GM18858 (cell line): ENCODE results near the gene KRT7.
A peak's percentile ranks its signal among the peaks of the same experiment; 100 is the strongest.
"Not testable (repeated sequence)": the region's sequence is repeated elsewhere in the genome, so short reads cannot be mapped to it uniquely, and the experiment has no call there.

Source experiments
- ATAC-seq: cut with Tn5 transposase; IDR thresholded peaks from one replicate; pipeline ENCODE4 v1.9.1; 2021; ENCODE audit not compliant: unreplicated experiment

The KRT7 gene

DNA sequence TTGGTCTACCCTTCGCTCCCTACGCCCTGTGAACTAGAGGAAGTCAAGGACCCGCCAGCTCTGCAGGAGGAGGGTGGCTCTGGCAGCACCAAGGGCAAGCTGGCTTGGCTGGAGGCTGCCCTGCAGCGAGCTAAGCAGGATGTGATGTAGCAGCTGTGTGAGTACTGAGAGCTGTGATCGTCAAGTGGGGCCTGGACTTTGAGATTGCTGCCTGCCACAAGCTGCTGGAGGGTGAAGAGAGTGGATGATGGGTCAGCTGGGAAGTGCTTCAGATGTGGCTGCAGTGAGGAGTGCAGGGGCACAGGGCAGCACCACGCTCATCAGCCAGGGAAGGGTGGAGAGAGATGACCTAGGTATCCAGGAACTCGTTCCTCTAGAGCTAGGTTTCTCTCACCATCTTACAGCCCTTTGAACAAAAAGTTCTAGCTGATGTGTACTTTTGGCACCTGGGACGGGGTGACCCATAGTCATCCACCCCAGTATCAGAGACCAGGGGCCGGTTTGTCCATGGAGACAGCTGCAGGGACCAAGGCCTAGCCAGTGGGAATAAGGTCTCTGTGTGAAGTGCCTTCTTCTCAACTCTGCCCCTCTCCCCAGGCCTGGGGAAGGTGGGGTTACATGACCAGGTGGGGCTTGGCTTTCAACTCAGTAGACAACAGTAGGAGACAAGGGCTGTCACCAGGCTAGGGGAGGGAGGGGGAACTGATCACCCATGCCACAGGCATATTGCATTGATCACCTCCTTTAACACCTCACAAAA lies 44.6 kb downstream of the KRT7 start:
- ATAC-seq: no peak

DNA sequence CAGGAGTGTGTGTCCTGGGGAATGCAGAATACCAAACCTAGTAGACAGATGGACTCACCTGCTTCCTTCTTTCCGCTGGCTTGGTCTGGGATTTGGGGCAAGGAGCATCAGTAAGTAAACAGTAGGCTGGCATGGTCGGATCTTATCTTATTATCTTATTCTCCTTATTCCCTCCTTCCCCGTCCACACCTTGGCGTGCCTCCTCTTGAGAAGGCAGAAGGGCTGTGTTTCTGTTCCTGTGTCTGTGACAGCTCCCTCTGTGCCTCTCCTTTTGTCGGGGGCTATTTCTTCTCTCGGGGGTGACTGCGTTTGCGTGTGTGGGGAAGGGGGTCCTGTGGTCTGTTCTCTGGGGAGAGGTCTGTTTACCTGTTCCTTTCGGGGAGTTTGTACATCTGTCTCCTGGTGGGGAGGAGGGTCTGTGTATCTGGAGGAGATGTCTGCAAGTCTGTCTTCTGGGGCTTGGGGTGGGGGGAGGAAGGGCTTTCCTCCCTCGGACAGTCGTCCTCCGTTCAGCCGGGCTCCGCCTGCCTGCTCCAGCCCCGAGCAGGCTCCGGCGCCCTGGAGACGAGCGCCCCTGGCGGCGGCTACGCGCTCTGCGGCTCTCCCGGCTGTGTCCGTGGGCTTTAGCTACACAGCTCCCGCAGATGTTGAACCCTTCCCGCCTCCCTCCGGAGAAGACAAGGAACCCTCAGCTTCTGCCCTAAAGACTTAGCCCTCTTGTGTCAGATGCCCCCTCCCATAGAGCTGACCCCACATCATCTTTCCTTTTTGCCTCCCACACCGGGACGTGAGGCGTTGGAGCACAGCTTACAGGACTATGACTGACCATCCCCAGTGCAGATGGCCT lies 45.8 kb downstream of the KRT7 start:
- ATAC-seq: no peak

- no peak for ATAC-seq
Observed at GRCh38 chr12:52279422-52280318, 46.6 kb downstream of the KRT7 start.

- no peak for ATAC-seq
Observed at GRCh38 chr12:52280319-52280795, 47.3 kb downstream of the KRT7 start.

DNA sequence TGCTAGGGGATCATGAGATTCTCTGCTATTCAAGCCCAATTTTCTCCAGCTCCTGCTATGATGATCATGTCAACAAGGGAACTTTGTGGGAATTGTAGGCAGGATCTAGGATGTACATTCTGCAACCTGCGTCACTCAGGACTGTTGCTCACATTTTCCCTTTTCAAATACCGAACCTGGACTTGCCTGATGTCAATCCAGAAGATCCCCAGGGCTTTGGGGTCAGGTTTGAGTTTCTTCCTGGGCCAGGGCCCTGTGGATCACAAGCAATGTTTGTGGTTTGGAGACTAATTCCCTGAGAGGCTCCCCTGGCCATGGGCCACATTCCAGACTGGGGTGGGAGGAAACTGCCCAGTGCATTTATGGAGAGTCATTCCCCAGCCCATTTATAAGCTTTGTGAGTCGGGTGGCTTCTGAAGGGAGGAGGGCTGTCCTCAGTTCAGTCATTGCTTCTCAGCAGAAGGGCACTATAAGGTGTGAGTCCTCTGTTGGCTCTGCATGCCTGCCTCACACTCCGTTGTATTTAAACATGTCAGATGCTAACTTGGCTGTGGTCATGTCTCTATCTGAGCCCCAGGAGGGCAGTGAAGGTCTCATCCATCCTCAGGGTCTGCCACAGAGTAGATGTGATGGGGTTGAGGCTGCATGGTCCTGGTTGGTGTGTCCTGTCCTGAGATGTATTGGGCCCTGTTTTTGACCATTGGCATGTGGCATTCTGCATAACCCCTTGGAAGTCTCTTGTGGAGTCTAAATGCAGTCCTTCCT lies 47.9 kb downstream of the KRT7 start:
- ATAC-seq: no peak

GRCh38 chr12:52284562-52285171 lies 51.6 kb downstream of the KRT7 start:
- no peak for ATAC-seq

DNA sequence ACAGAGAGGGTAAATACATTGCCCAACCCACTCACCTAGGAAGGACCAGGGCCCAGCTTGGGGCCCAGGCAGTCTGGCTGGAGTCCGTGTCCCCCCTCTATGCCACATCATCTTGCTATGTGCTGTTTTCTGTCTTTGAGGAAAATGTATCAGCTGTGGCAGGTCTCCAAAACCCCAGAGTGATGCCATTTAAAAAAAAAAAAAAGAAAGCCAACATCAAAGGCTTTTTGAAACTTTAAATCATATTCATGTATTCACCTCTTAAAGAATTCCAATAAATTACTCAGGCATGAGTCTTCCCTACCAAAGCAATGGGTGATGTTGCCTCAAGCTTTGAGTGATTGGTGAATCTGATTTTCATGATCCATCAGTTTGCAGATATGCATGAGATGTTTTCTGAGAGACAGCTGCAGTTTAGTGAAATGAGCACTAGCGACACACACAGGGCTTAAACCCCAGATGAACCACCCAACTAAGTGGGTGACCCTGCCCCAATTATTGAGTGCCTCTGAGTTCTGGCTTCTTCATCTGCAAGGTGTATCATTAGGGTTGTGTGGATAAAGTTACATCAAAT lies 52.2 kb downstream of the KRT7 start:
- no peak for ATAC-seq

DNA sequence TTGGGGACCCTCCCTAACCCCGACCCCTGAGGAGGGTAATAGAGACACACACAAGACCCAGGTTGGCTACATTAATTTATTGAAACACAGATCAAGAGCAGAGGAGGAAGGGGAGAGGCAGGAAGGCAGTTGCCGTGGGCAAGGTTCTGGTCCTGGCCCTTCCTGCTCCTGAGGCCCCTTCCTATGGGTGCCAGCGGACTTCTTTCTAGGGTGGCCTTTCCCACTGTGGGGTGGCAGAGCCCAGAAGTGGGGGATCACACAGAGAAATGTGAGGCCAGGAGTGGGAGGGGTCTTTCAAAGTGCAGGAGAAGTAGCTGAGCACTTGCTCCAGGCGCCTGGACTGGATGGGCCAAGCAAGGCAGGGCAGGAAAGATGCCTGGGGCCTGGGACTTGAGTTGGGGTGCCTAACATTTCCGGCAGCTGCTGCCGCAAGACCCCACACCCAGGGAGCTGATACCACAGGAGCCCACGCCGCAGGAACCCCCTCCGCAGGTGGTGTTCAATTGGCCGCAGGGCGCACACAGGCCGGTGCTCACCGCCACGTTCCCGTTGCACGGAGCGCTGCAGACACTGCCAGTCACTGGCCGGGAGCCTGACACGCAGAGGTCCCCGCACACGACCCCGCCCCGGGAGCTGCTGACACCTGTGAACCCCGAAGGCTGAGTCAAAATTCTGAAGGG lies 52.9 kb downstream of the KRT7 start:
- no peak for ATAC-seq

GRCh38 chr12:52286857-52287785 lies 54.1 kb downstream of the KRT7 start:
- ATAC-seq: not testable (repeated sequence)

GRCh38 chr12:52287816-52288805 lies 55.1 kb downstream of the KRT7 start:
- peak; percentile 62 for ATAC-seq

GRCh38 chr12:52290483-52291134 lies 57.6 kb downstream of the KRT7 start:
- ATAC-seq: not testable (repeated sequence)

DNA sequence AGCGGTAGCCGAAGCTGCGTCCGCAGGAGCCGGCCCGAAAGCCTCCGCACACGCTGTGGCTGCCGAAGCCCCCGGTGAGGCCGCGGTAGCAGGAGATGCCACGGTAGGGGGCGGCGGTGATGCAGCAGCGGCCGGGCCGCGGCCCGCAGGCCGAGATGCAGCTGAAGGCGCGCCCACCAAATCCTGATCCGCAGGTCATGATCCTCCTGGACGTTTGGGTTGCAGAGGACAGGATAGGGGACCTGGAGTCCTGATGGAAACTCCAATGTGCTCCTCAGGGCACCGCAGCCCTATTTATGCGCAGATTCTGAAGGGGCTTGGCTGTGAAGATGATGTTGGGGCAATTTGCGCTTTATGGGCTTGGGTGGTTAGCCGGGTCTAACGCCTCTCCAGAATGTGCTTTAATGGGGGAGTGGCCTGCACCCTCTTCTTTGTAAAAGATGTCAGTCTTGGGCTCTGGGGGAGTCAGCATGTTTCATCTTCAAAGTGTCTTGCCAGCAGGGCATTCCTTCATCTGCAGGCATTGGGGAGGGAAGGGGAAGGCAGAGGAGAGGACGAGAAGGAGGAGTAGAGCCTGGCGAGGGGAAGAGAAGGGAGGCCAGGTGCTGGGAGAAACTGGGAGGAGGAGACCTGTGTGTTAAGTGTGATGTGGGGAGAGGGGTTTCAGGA lies 58.4 kb downstream of the KRT7 start, which contains the start of gene KRT81:
KRT81 (minus strand) TSS at position 268 of the 669 bp plus-strand sequence; CDS start at position 199, 69 bp downstream.
- no peak for ATAC-seq

DNA sequence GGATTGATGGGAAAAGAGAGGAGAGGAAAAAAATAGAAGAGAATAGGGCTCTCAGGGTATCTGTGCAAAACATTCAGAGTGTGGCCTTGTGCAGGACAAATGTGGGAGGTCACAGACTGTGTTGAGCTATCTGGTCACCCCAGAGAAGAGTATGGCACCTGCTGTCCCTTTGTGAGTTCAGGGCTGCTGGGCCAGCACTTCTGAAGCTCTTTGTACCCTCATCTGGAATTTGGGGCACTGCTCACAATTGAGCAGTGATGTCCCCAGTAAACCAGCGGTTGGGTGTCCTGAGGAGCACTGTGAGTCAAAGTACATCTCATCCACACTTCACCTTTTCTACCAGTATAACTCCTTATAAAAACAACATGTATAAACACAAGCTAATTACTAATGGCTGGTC lies 60.9 kb downstream of the KRT7 start:
- no peak for ATAC-seq

- ATAC-seq: no peak
Observed at GRCh38 chr12:52294803-52295202, 61.8 kb downstream of the KRT7 start.

GRCh38 chr12:52295663-52296062 lies 62.6 kb downstream of the KRT7 start:
- no peak for ATAC-seq
